ENCODE results near the gene C1QTNF1. TPM values are rescaled to one million over a fixed set of nuclear protein-coding genes. Genes with fewer than 3 reads are reported as not detected.

C1QTNF1 gene
- total RNA-seq, 4 donors from 2014 or later, result 6.3 to 20.6 (median 14.3) TPM

- no peak overlapping the region for H3K4me3 ChIP-seq
- TF ChIP-seq CTCF (IDR thresholded peaks at IDR 0.05) (peak; percentile 78 to 90 (median 84)), POLR2A (IDR thresholded peaks at IDR 0.05) (no peak)
- no peak overlapping the region for H3K27ac ChIP-seq
- H3K4me1 ChIP-seq, result peaks cover 0 to 6% (median 0%) of the 10 kb centered on the region in 4 donors
- peak; percentile 69 to 90 (median 84) for DNase-seq
- no peaks in the 10 kb centered on the region for H3K27me3 ChIP-seq
- no peaks in the 10 kb centered on the region for H3K9me3 ChIP-seq
- peaks cover 0 to 45% (median 0%) of the 10 kb centered on the region in 3 donors for H3K36me3 ChIP-seq
These were observed 63.6 kb downstream of the C1QTNF1 start for GRCh38 chr17:79087428-79088143.

- Histone ChIP-seq H3K27me3 (no peaks in the 10 kb centered on the region), H3K4me1 (peaks cover 0 to 6% (median 0%) of the 10 kb centered on the region in 4 donors), H3K4me3 (no peak overlapping the region), H3K27ac (no peak overlapping the region), H3K9me3 (no peaks in the 10 kb centered on the region), H3K36me3 (peaks cover 0 to 37% (median 0%) of the 10 kb centered on the region in 3 donors)
- no peak for DNase-seq
- no peak for TF ChIP-seq POLR2A (IDR thresholded peaks at IDR 0.05)
- no peak for TF ChIP-seq CTCF (IDR thresholded peaks at IDR 0.05)
These were observed 64.5 kb downstream of the C1QTNF1 start for GRCh38 chr17:79088247-79088996.

- TF ChIP-seq CTCF (IDR thresholded peaks at IDR 0.05) (no peak), POLR2A (IDR thresholded peaks at IDR 0.05) (no peak)
- Histone ChIP-seq H3K4me3 (no peak overlapping the region), H3K27ac (no peak overlapping the region), H3K27me3 (no peaks in the 10 kb centered on the region), H3K4me1 (peaks cover 0 to 6% (median 0%) of the 10 kb centered on the region in 4 donors), H3K9me3 (no peaks in the 10 kb centered on the region), H3K36me3 (peaks cover 0 to 32% (median 0%) of the 10 kb centered on the region in 3 donors)
- no peak for DNase-seq
These were observed 65.0 kb downstream of the C1QTNF1 start for GRCh38 chr17:79088997-79089328.

- Histone ChIP-seq H3K27ac (no peak overlapping the region), H3K4me3 (no peak overlapping the region), H3K27me3 (no peaks in the 10 kb centered on the region)
These were observed 65.9 kb downstream of the C1QTNF1 start for GRCh38 chr17:79089720-79090442.

More at GRCh38 chr17:79089720-79090442, 65.9 kb downstream of the C1QTNF1 start:
- Histone ChIP-seq H3K9me3 (no peaks in the 10 kb centered on the region), H3K4me1 (peaks cover 0 to 6% (median 0%) of the 10 kb centered on the region in 4 donors), H3K36me3 (peaks cover 0 to 22% (median 0%) of the 10 kb centered on the region in 3 donors)
- DNase-seq, result no peak
- no peak for TF ChIP-seq CTCF (IDR thresholded peaks at IDR 0.05)
- TF ChIP-seq POLR2A (IDR thresholded peaks at IDR 0.05), result no peak

Data from Peyer's patch (tissue), 4 donors.